Activated CD8-positive, alpha-beta T cell treated with anti-CD3 and anti-CD28 coated beads, Interleukin-2, amount 10 ng/mL, durations not matched to agents 7 days and 5 days (primary cell): ENCODE data around the gene COMMD7. TPM values are rescaled to one million over a fixed set of nuclear protein-coding genes. Genes with fewer than 3 reads are reported as not detected.

Experiments
- ATAC-seq: fragments of 150-1000 bp; cut with Tn5 transposase; one replicate; pipeline ENCODE4 v1.10.0; 2021; ENCODE audit warnings: moderate library complexity
- CTCF ChIA-PET: fragments of 350-600 bp; sonication (Branson Sonifier 250); formaldehyde crosslinking; loops from one replicate; lab custom pipeline; 2021; ENCODE audit warnings: antibody characterized with exemption; lab: Charles Lee
- POLR2A ChIA-PET: fragments of 350-600 bp; sonication (Branson Sonifier 250); formaldehyde crosslinking; loops from one replicate; lab custom pipeline; 2021; ENCODE audit warnings: antibody characterized with exemption; lab: Charles Lee
- DNase-seq: peaks from one replicate; pipeline ENCODE4 v3.0.0-alpha.2; 2020
- H3K27ac Mint-ChIP-seq: one replicate; pipeline ENCODE4 v1.8.0; 2021; ENCODE audit warnings: mild to moderate bottlenecking, mixed read lengths
- H3K27me3 Mint-ChIP-seq: one replicate; pipeline ENCODE4 v1.8.0; 2021; ENCODE audit warnings: low read depth, mixed read lengths
- H3K36me3 Mint-ChIP-seq: one replicate; pipeline ENCODE4 v1.8.0; 2021; ENCODE audit warnings: low read depth, mixed read lengths
- H3K4me1 Mint-ChIP-seq: one replicate; pipeline ENCODE4 v1.8.0; 2021; ENCODE audit warnings: low read depth, mixed read lengths
- H3K4me3 Mint-ChIP-seq: one replicate; pipeline ENCODE4 v1.8.0; 2021; ENCODE audit warnings: mild to moderate bottlenecking, mixed read lengths
- H3K9me3 Mint-ChIP-seq: one replicate; pipeline ENCODE4 v1.8.0; 2022; ENCODE audit warnings: mixed read lengths; ENCODE audit not compliant: insufficient read depth
- total RNA-seq, 2 experiments: library from RNA; stranded (reverse); gene quantifications; one replicate each; pipeline ENCODE4 v1.2.3, GENCODE V29; 2021

COMMD7 gene
- total RNA-seq, 2 experiments from 2014 or later: 65.5 to 68.4 TPM

- Mint-ChIP-seq H3K4me1 (peaks cover 18% of the 10 kb centered on the region), H3K36me3 (no peaks in the 10 kb centered on the region), H3K4me3 (no peak overlapping the region), H3K9me3 (no peaks in the 10 kb centered on the region), H3K27me3 (no peaks in the 10 kb centered on the region), H3K27ac (no peak overlapping the region)
- ChIA-PET CTCF (interaction anchor here (1.0 to 6.8 kb wide), 2 partner anchors 12 to 91 kb away, joined by 3 to 79 read pairs; partner anchors contain the start of gene C20orf203), POLR2A (no interaction called here)
- no peak for ATAC-seq
- no peak for DNase-seq
Measured at GRCh38 chr20:32685541-32686529, 57.4 kb downstream of the COMMD7 start.

GRCh38 chr20:32682508-32682987 is 60.7 kb downstream of the COMMD7 start:
- H3K36me3 Mint-ChIP-seq: no peaks in the 10 kb centered on the region
- DNase-seq (no peak), ATAC-seq (no peak)
- no peak overlapping the region for H3K4me3 Mint-ChIP-seq
- no peaks in the 10 kb centered on the region for H3K9me3 Mint-ChIP-seq
- peaks cover 27% of the 10 kb centered on the region for H3K4me1 Mint-ChIP-seq
- ChIA-PET POLR2A (interaction anchor here (0.8 kb wide), 1 partner anchor 55 kb away, joined by 3 read pairs; no protein-coding TSS in a partner anchor), CTCF (interaction anchor here (0.6 to 6.8 kb wide), 3 partner anchors 55 to 95 kb away, joined by 3 to 79 read pairs (median 4); no protein-coding TSS in a partner anchor)
- H3K27ac Mint-ChIP-seq: peak overlapping the region; percentile 72
- no peaks in the 10 kb centered on the region for H3K27me3 Mint-ChIP-seq

- peak; percentile 46 for DNase-seq
- Mint-ChIP-seq H3K36me3 (no peaks in the 10 kb centered on the region), H3K27me3 (no peaks in the 10 kb centered on the region), H3K4me1 (peaks cover 31% of the 10 kb centered on the region), H3K9me3 (no peaks in the 10 kb centered on the region), H3K4me3 (peak overlapping the region; percentile 10), H3K27ac (peak overlapping the region; percentile 72)
- CTCF ChIA-PET: interaction anchor here (1.0 to 6.8 kb wide), 9 partner anchors 8 to 264 kb away, joined by 3 to 79 read pairs (median 4); partner anchors contain the start of genes C20orf203 and COMMD7
- ATAC-seq: peak; percentile 75
- POLR2A ChIA-PET: interaction anchor here (1.2 kb wide), 1 partner anchor 62 kb away, joined by 4 read pairs; the partner anchor contains the start of gene COMMD7
Measured at GRCh38 chr20:32681175-32682084, 61.8 kb downstream of the COMMD7 start.

DNA sequence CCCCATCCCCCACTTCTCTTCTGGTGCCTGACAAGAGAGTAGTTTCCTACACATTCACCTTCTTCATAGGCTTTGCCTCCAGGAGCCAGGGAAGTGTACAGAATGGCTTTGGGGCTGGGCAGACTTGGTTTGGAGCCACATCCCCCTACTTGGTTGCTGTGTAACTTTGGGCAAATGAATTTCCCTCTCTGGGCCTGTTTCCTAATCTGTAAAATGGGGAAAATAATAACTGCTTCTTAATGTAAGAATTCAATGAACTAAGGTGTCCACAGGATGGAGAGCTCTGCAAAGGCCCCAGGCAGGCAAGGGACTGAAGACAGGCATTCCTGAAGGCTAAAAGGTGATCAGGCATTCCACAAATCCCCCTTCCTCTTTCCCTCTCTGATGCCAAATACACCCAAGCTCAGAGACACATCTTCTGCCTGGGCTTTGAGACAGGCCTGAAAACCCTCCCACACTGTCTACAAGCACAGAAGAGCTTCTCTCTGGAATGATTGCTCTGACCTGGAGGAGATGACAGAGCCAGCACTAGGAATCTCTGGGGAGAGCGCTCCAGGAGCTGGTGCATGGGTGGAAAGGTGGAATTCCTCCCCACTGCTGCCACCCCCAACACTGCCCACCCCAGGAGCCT is 62.6 kb downstream of the COMMD7 start:
- POLR2A ChIA-PET: interaction anchor here (1.2 kb wide), 1 partner anchor 62 kb away, joined by 4 read pairs; the partner anchor contains the start of gene COMMD7

GRCh38 chr20:32678948-32679347 is 64.3 kb downstream of the COMMD7 start:
- POLR2A ChIA-PET: no interaction called here
- H3K4me1 Mint-ChIP-seq: peaks cover 49% of the 10 kb centered on the region
- no peaks in the 10 kb centered on the region for H3K36me3 Mint-ChIP-seq
- no peaks in the 10 kb centered on the region for H3K9me3 Mint-ChIP-seq
- H3K27ac Mint-ChIP-seq: no peak overlapping the region
- DNase-seq (no peak), ATAC-seq (no peak)
- CTCF ChIA-PET: interaction anchor here (6.8 kb wide), 1 partner anchor 98 kb away, joined by 79 read pairs; no protein-coding TSS in a partner anchor
- H3K27me3 Mint-ChIP-seq: no peaks in the 10 kb centered on the region
- no peak overlapping the region for H3K4me3 Mint-ChIP-seq

More for the DNA sequence above, 62.6 kb downstream of the COMMD7 start:
- DNase-seq (no peak), ATAC-seq (no peak)
- no peaks in the 10 kb centered on the region for H3K9me3 Mint-ChIP-seq
- H3K4me1 Mint-ChIP-seq: peaks cover 35% of the 10 kb centered on the region
- H3K27ac Mint-ChIP-seq: peak overlapping the region; percentile 72
- no peak overlapping the region for H3K4me3 Mint-ChIP-seq
- CTCF ChIA-PET: interaction anchor here (1.0 to 6.8 kb wide), 7 partner anchors 7 to 109 kb away, joined by 3 to 79 read pairs (median 5); partner anchors contain the start of genes C20orf203 and COMMD7
- H3K36me3 Mint-ChIP-seq: no peaks in the 10 kb centered on the region
- H3K27me3 Mint-ChIP-seq: no peaks in the 10 kb centered on the region

- H3K4me3 Mint-ChIP-seq: no peak overlapping the region
- no peaks in the 10 kb centered on the region for H3K9me3 Mint-ChIP-seq
- DNase-seq: no peak
- H3K27me3 Mint-ChIP-seq: no peaks in the 10 kb centered on the region
- no peaks in the 10 kb centered on the region for H3K36me3 Mint-ChIP-seq
- CTCF ChIA-PET: interaction anchor here (0.9 to 7.4 kb wide), 7 partner anchors 62 to 115 kb away, joined by 3 to 370 read pairs (median 21); partner anchors contain the start of gene COMMD7
- no peak overlapping the region for H3K27ac Mint-ChIP-seq
- H3K4me1 Mint-ChIP-seq: peaks cover 54% of the 10 kb centered on the region
- ATAC-seq: no peak
- POLR2A ChIA-PET: interaction anchor here (0.5 kb wide), 1 partner anchor 145 kb away, joined by 3 read pairs; no protein-coding TSS in a partner anchor
Measured at GRCh38 chr20:32675223-32675975, 67.9 kb downstream of the COMMD7 start.

DNA sequence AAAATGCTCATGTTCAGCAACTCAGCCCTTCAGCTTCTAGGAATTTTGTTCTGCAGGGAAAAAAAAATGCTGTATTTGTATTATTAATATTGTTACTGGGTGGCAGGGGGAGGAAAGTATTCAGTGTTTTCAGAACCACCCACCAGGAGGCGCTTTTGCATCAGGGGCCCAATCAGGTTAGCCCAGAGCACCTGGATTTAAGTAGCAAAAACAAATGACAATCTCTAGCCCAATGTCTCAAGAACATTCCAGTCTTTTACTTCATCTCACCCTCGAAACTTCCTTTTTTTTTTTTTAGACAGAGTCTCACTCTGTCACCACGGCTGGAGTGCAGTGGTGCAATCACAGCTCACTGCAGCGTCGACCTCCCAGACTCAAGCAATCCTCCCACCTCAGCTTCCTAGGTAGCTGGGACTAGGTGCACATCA is 68.9 kb downstream of the COMMD7 start:
- H3K27ac Mint-ChIP-seq: no peak overlapping the region
- no peaks in the 10 kb centered on the region for H3K9me3 Mint-ChIP-seq
- ChIA-PET POLR2A (interaction anchor here (0.5 to 3.2 kb wide), 6 partner anchors 63 to 1033 kb away, joined by 3 to 36 read pairs (median 7); partner anchors contain the start of genes COMMD7 and DNMT3B), CTCF (interaction anchor here (0.7 to 7.4 kb wide), 44 partner anchors 10 to 851 kb away, joined by 3 to 370 read pairs (median 4); partner anchors contain the start of genes COMMD7, DNMT3B and MAPRE1)
- ATAC-seq (peak; percentile 54), DNase-seq (peak; percentile 85)
- H3K4me1 Mint-ChIP-seq: peaks cover 54% of the 10 kb centered on the region
- no peak overlapping the region for H3K4me3 Mint-ChIP-seq
- H3K27me3 Mint-ChIP-seq: no peaks in the 10 kb centered on the region
- H3K36me3 Mint-ChIP-seq: no peaks in the 10 kb centered on the region

GRCh38 chr20:32672982-32673851 is 70.0 kb downstream of the COMMD7 start:
- peak; percentile 67 for DNase-seq
- no peaks in the 10 kb centered on the region for H3K27me3 Mint-ChIP-seq
- peaks cover 54% of the 10 kb centered on the region for H3K4me1 Mint-ChIP-seq
- peak; percentile 73 for ATAC-seq
- no peaks in the 10 kb centered on the region for H3K36me3 Mint-ChIP-seq
- H3K27ac Mint-ChIP-seq: peak overlapping the region; percentile 92
- POLR2A ChIA-PET: interaction anchor here (0.8 to 3.2 kb wide), 6 partner anchors 58 to 105 kb away, joined by 3 to 36 read pairs (median 7); partner anchors contain the start of genes COMMD7 and DNMT3B
- CTCF ChIA-PET: interaction anchor here (0.6 to 7.4 kb wide), 58 partner anchors 8 to 850 kb away, joined by 3 to 370 read pairs (median 4); partner anchors contain the start of genes COMMD7, DNMT3B and MAPRE1
- H3K9me3 Mint-ChIP-seq: no peaks in the 10 kb centered on the region
- H3K4me3 Mint-ChIP-seq: peak overlapping the region; percentile 57
